ENCODE results near the gene LRP4. TPM values are rescaled to one million over a fixed set of nuclear protein-coding genes. Genes with fewer than 3 reads are reported as not detected.

LRP4 gene
- total RNA-seq, 1 donor from 2014 or later: 9.9 TPM

GRCh38 chr11:46894961-46895360, 23.4 kb downstream of the LRP4 start:
- TF ChIP-seq, protein P1, sequence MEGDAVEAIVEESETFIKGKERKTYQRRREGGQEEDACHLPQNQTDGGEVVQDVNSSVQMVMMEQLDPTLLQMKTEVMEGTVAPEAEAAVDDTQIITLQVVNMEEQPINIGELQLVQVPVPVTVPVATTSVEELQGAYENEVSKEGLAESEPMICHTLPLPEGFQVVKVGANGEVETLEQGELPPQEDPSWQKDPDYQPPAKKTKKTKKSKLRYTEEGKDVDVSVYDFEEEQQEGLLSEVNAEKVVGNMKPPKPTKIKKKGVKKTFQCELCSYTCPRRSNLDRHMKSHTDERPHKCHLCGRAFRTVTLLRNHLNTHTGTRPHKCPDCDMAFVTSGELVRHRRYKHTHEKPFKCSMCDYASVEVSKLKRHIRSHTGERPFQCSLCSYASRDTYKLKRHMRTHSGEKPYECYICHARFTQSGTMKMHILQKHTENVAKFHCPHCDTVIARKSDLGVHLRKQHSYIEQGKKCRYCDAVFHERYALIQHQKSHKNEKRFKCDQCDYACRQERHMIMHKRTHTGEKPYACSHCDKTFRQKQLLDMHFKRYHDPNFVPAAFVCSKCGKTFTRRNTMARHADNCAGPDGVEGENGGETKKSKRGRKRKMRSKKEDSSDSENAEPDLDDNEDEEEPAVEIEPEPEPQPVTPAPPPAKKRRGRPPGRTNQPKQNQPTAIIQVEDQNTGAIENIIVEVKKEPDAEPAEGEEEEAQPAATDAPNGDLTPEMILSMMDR (IDR thresholded peaks at IDR 0.05; ENCODE audit: insufficient read depth, low read length, poor library complexity, severe bottlenecking): no peak
- DNase-seq (ENCODE audit: low read depth): no peak
- Histone ChIP-seq H3K27me3 (ENCODE audit: control insufficient read depth, insufficient read depth, low read length) (no peaks in the 10 kb centered on the region), H3K4me3 (ENCODE audit: low read depth, low read length) (no peak overlapping the region), H3K36me3 (ENCODE audit: control insufficient read depth, insufficient read depth, low read length) (peaks cover 2% of the 10 kb centered on the region)

- TF ChIP-seq, protein P1 (IDR thresholded peaks at IDR 0.05; ENCODE audit: insufficient read depth, low read length, poor library complexity, severe bottlenecking): no peak
- Histone ChIP-seq H3K4me3 (ENCODE audit: low read depth, low read length) (no peak overlapping the region), H3K27me3 (ENCODE audit: control insufficient read depth, insufficient read depth, low read length) (no peaks in the 10 kb centered on the region), H3K36me3 (ENCODE audit: control insufficient read depth, insufficient read depth, low read length) (peaks cover 2% of the 10 kb centered on the region)
- DNase-seq (ENCODE audit: low read depth): no peak
Measured at GRCh38 chr11:46894506-46894905, 23.8 kb downstream of the LRP4 start.

DNA sequence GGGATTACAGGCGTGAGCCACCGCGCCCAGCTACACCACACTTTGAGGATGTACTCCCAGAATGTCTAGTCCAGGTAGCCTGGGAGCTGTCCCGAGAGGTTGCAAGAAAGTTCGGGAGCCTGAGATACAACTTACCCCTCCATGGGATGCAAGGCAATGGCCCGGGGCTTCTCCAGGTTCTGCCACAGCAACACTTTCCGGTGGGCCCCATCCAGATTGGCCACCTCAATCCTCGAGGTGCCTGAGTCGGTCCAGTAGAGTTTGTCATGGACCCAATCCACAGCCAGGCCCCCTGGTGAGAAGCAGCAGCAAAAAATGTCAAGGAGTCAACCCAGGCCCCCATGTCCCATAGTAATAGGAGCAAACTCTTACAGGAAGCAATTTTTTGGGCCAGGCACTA, 25.5 kb downstream of the LRP4 start:
- H3K27me3 ChIP-seq (ENCODE audit: control insufficient read depth, insufficient read depth, low read length): no peaks in the 10 kb centered on the region

DNA sequence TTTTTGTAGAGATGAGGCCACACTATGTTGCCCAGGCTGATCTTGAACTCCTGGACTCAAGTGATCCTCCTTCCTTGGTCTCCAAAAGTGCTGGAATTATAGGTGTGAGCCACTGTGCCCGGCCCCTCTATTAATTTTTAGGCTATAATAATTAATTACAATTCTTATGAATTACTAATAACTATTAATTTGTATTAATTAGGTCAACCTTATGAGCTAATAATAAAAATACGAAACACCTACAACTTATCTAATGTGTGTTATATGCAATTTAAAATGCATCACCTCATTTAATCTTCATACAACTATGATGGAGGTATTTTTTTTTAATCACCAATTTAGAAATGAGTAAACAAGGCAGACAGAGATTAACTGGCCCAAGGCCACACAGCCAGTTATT, 26.2 kb downstream of the LRP4 start:
- Histone ChIP-seq H3K4me3 (ENCODE audit: low read depth, low read length) (no peak overlapping the region), H3K36me3 (ENCODE audit: control insufficient read depth, insufficient read depth, low read length) (no peaks in the 10 kb centered on the region), H3K27me3 (ENCODE audit: control insufficient read depth, insufficient read depth, low read length) (no peaks in the 10 kb centered on the region)
- TF ChIP-seq, protein P1 (IDR thresholded peaks at IDR 0.05; ENCODE audit: insufficient read depth, low read length, poor library complexity, severe bottlenecking): no peak
- no peak for DNase-seq (ENCODE audit: low read depth)

More for the DNA sequence above, 25.5 kb downstream of the LRP4 start:
- DNase-seq (ENCODE audit: low read depth): no peak
- H3K36me3 ChIP-seq (ENCODE audit: control insufficient read depth, insufficient read depth, low read length): no peaks in the 10 kb centered on the region
- no peak overlapping the region for H3K4me3 ChIP-seq (ENCODE audit: low read depth, low read length)
- TF ChIP-seq, protein P1 (IDR thresholded peaks at IDR 0.05; ENCODE audit: insufficient read depth, low read length, poor library complexity, severe bottlenecking): no peak

GRCh38 chr11:46890665-46891064, 27.7 kb downstream of the LRP4 start:
- DNase-seq (ENCODE audit: low read depth): no peak
- H3K27me3 ChIP-seq (ENCODE audit: control insufficient read depth, insufficient read depth, low read length): no peaks in the 10 kb centered on the region
- no peak overlapping the region for H3K4me3 ChIP-seq (ENCODE audit: low read depth, low read length)
- TF ChIP-seq, protein P1 (IDR thresholded peaks at IDR 0.05; ENCODE audit: insufficient read depth, low read length, poor library complexity, severe bottlenecking): no peak
- no peaks in the 10 kb centered on the region for H3K36me3 ChIP-seq (ENCODE audit: control insufficient read depth, insufficient read depth, low read length)

DNA sequence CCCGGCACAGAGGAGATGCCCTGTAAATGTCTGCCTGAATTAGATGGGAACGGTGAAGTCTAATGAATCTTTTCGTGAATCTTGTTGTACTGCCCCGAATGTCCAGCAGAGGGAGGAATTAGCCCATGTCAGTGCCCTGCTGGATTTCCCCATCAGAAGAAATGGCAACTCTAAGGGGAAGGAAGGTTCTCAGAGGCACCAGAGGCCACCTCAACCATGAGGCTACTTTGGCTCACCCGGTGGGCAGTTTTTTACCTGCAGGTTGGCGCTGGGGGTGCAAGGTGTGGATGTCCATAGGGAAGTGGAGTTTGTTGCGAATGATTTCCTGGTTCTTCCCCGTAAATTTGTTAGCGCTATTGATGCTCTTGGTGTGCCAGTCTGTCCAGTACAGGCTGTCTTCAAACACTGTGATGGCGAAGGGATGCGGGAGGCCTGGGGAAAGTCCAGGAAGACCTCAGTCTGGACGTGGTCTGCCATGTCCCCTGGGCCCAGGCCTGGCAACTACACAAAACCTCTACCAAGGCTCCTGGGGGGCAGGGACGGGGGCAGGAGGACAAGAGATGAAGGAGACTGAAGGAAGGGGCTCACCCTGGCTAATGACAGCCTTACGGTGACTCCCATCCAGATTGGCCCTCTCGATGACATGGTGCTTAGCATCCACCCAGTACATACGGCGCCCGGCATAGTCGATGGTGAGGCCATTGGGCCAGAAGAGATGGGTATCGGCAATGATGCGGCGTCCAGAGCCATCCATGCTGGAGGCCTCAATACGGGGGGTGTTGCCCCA, 28.5 kb downstream of the LRP4 start:
- TF ChIP-seq, protein P1 (IDR thresholded peaks at IDR 0.05; ENCODE audit: insufficient read depth, low read length, poor library complexity, severe bottlenecking): peak; percentile 79
- H3K27me3 ChIP-seq (ENCODE audit: control insufficient read depth, insufficient read depth, low read length): no peaks in the 10 kb centered on the region
- DNase-seq (ENCODE audit: low read depth): no peak
- no peaks in the 10 kb centered on the region for H3K36me3 ChIP-seq (ENCODE audit: control insufficient read depth, insufficient read depth, low read length)
- no peak overlapping the region for H3K4me3 ChIP-seq (ENCODE audit: low read depth, low read length)

All from kidney epithelial cell (primary cell).